Thyroid gland (tissue), 4 donors: ENCODE measurements around the gene SLC25A18.

ENCODE experiments used
- POLR2A ChIP-seq, 2 donors: fragments of 450-650 bp; IDR thresholded peaks; one replicate each; pipeline ENCODE4 v1.6.1; 2017; ENCODE audit warnings: antibody characterized with exemption in 2 of 2, mild to moderate bottlenecking in 2 of 2, moderate library complexity in 1 of 2
- TF ChIP-seq, protein P1 (sequence below), 6 experiments: fragments of 200-600 bp in 3 of 6; fragments of 450-650 bp in 3 of 6; sonication (generic) in 3 of 6; IDR thresholded peaks; one replicate each; pipeline ENCODE4 v1.5.1; 2016 to 2019; ENCODE audit warnings: antibody characterized with exemption in 6 of 6, mild to moderate bottlenecking in 2 of 6, inconsistent platforms in 1 of 6, moderate library complexity in 1 of 6

DNA sequence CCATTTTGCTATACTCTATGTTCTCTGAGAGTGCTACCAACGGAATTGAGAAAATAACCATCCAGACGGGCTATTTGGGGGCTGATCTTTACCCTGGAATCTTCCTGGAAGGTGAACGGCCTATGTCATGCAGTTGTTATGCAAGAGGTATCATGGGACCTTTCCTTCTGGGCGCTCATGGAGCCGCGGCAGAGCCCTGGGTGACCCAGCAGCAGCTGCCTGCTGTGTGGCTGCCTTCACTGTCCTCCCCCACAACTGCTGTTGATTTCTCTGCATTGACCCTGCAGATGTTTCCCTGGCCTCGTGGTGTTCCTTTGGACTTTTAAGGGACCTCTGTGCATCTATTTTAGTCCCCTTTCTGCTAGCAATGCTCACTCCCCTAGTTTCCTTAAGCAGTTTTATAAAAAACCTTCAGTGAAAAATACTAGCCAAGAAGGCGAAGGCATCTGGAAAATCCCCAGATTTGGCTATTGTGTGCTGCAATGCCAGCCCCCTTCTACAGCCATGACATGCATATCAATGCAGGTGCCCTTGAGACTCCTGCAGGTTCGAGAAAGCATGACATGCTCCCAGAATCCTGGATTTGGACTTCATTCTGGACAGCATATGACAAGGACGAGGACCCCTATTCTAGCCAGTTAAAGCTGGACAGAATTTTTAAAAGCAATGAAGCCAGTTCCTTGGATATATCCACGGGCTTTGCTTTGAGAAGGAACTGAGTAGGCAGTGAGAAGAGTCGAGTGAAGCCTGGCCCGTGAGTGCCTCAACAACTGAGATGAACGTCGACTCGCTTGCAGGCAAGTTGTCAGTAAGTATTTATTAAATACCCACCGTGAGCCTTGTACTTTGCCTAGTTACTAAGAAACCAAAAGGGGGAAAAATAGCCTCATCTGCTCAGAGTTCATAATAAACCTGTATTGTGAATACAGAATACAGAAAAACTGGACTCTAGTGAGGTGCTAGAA lies at the start of gene SLC25A18:
- TF ChIP-seq POLR2A (IDR thresholded peaks at IDR 0.05): no peak
- TF ChIP-seq, protein P1, sequence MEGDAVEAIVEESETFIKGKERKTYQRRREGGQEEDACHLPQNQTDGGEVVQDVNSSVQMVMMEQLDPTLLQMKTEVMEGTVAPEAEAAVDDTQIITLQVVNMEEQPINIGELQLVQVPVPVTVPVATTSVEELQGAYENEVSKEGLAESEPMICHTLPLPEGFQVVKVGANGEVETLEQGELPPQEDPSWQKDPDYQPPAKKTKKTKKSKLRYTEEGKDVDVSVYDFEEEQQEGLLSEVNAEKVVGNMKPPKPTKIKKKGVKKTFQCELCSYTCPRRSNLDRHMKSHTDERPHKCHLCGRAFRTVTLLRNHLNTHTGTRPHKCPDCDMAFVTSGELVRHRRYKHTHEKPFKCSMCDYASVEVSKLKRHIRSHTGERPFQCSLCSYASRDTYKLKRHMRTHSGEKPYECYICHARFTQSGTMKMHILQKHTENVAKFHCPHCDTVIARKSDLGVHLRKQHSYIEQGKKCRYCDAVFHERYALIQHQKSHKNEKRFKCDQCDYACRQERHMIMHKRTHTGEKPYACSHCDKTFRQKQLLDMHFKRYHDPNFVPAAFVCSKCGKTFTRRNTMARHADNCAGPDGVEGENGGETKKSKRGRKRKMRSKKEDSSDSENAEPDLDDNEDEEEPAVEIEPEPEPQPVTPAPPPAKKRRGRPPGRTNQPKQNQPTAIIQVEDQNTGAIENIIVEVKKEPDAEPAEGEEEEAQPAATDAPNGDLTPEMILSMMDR (IDR thresholded peaks at IDR 0.05): no peak
